Muscle layer of duodenum (tissue), 2 donors: ENCODE results near the gene MGAM2.
"Not testable (repeated sequence)": the region's sequence is repeated elsewhere in the genome, so short reads cannot be mapped to it uniquely, and the experiment has no call there.

ENCODE experiments used
- H3K27ac ChIP-seq: one replicate; pipeline ENCODE4 v1.7.0; 2013; ENCODE audit warnings: mild to moderate bottlenecking, low read length
- H3K27me3 ChIP-seq: one replicate; pipeline ENCODE4 v1.7.0; 2013; ENCODE audit warnings: low read depth, mild to moderate bottlenecking, control low read depth, low read length
- H3K36me3 ChIP-seq, 2 donors: one replicate each; pipeline ENCODE4 v1.7.0; 2013; ENCODE audit warnings: low read length in 2 of 2, control low read depth in 1 of 2, mild to moderate bottlenecking in 1 of 2; ENCODE audit not compliant: insufficient read depth in 2 of 2, control insufficient read depth in 1 of 2
- H3K4me1 ChIP-seq, 2 donors: one replicate each; pipeline ENCODE4 v1.7.0; 2013; ENCODE audit warnings: low read length in 2 of 2, mild to moderate bottlenecking in 2 of 2, control low read depth in 1 of 2, moderate library complexity in 1 of 2; ENCODE audit not compliant: insufficient read depth in 2 of 2, control insufficient read depth in 1 of 2
- H3K4me3 ChIP-seq, 2 donors: one replicate each; pipeline ENCODE4 v1.7.0; 2013; ENCODE audit warnings: low read length in 2 of 2, low read depth in 1 of 2, mild to moderate bottlenecking in 1 of 2
- H3K9me3 ChIP-seq, 2 donors: one replicate each; pipeline ENCODE4 v1.7.0; 2013; ENCODE audit warnings: low read length in 2 of 2, control low read depth in 1 of 2, mild to moderate bottlenecking in 1 of 2; ENCODE audit not compliant: control insufficient read depth in 1 of 2
- donor health status: healthy.

Gene MGAM2

GRCh38 chr7:142098004-142098403, 13.5 kb upstream of the MGAM2 start:
- H3K4me3 ChIP-seq: no peak overlapping the region
- no peaks in the 10 kb centered on the region for H3K9me3 ChIP-seq
- no peak overlapping the region for H3K27ac ChIP-seq
- no peaks in the 10 kb centered on the region for H3K4me1 ChIP-seq
- H3K36me3 ChIP-seq: no peaks in the 10 kb centered on the region
- no peaks in the 10 kb centered on the region for H3K27me3 ChIP-seq

GRCh38 chr7:142099347-142099746, 12.2 kb upstream of the MGAM2 start:
- H3K9me3 ChIP-seq, H3K36me3 ChIP-seq, H3K27me3 ChIP-seq, H3K4me1 ChIP-seq, H3K4me3 ChIP-seq, H3K27ac ChIP-seq: not testable (repeated sequence)

- H3K4me3 ChIP-seq: no peak overlapping the region
- no peaks in the 10 kb centered on the region for H3K27me3 ChIP-seq
- H3K27ac ChIP-seq: no peak overlapping the region
- no peaks in the 10 kb centered on the region for H3K36me3 ChIP-seq
- no peaks in the 10 kb centered on the region for H3K4me1 ChIP-seq
- H3K9me3 ChIP-seq: no peaks in the 10 kb centered on the region
Observed at GRCh38 chr7:142100634-142101033, 10.9 kb upstream of the MGAM2 start.

- not testable (repeated sequence) for H3K4me3 ChIP-seq, H3K27me3 ChIP-seq, H3K9me3 ChIP-seq, H3K27ac ChIP-seq, H3K36me3 ChIP-seq, H3K4me1 ChIP-seq
Observed at GRCh38 chr7:142101794-142102193, 9.7 kb upstream of the MGAM2 start.

- no peaks in the 10 kb centered on the region for H3K9me3 ChIP-seq
- no peaks in the 10 kb centered on the region for H3K36me3 ChIP-seq
- H3K27me3 ChIP-seq: no peaks in the 10 kb centered on the region
- no peaks in the 10 kb centered on the region for H3K4me1 ChIP-seq
- peak overlapping the region in 1 of 2 donors; percentile 2 for H3K4me3 ChIP-seq
- peak overlapping the region; percentile 19 for H3K27ac ChIP-seq
Observed at GRCh38 chr7:142104550-142105527, 6.7 kb upstream of the MGAM2 start.

GRCh38 chr7:142108728-142109505, 2.6 kb upstream of the MGAM2 start:
- H3K27ac ChIP-seq: no peak overlapping the region
- H3K4me3 ChIP-seq: no peak overlapping the region
- H3K4me1 ChIP-seq: no peaks in the 10 kb centered on the region
- no peaks in the 10 kb centered on the region for H3K36me3 ChIP-seq
- no peaks in the 10 kb centered on the region for H3K9me3 ChIP-seq
- no peaks in the 10 kb centered on the region for H3K27me3 ChIP-seq

- Histone ChIP-seq H3K4me1 (no peaks in the 10 kb centered on the region), H3K9me3 (no peaks in the 10 kb centered on the region), H3K36me3 (no peaks in the 10 kb centered on the region), H3K4me3 (no peak overlapping the region), H3K27ac (no peak overlapping the region), H3K27me3 (no peaks in the 10 kb centered on the region)
Observed at GRCh38 chr7:142110098-142110497, 1.4 kb upstream of the MGAM2 start.

- Histone ChIP-seq H3K27me3 (no peaks in the 10 kb centered on the region), H3K4me1 (no peaks in the 10 kb centered on the region), H3K36me3 (no peaks in the 10 kb centered on the region), H3K4me3 (no peak overlapping the region), H3K27ac (no peak overlapping the region), H3K9me3 (no peaks in the 10 kb centered on the region)
Observed at GRCh38 chr7:142110638-142111037, 880 bp upstream of the MGAM2 start.

- H3K4me3 ChIP-seq: peak overlapping the region in 1 of 2 donors; percentile 69
- H3K36me3 ChIP-seq: no peaks in the 10 kb centered on the region
- peak overlapping the region; percentile 72 for H3K27ac ChIP-seq
- no peaks in the 10 kb centered on the region for H3K27me3 ChIP-seq
- H3K9me3 ChIP-seq: no peaks in the 10 kb centered on the region
- no peaks in the 10 kb centered on the region for H3K4me1 ChIP-seq
Observed at GRCh38 chr7:142112086-142112485, 568 bp downstream of the MGAM2 start.

- Histone ChIP-seq H3K9me3 (no peaks in the 10 kb centered on the region), H3K27me3 (no peaks in the 10 kb centered on the region), H3K4me1 (no peaks in the 10 kb centered on the region), H3K27ac (no peak overlapping the region), H3K4me3 (no peak overlapping the region), H3K36me3 (no peaks in the 10 kb centered on the region)
Observed at GRCh38 chr7:142114207-142114606, 2.7 kb downstream of the MGAM2 start.

- no peaks in the 10 kb centered on the region for H3K27me3 ChIP-seq
- H3K9me3 ChIP-seq: no peaks in the 10 kb centered on the region
- H3K4me1 ChIP-seq: no peaks in the 10 kb centered on the region
- no peak overlapping the region for H3K27ac ChIP-seq
- no peak overlapping the region for H3K4me3 ChIP-seq
- no peaks in the 10 kb centered on the region for H3K36me3 ChIP-seq
Observed at GRCh38 chr7:142120524-142120923, 9.0 kb downstream of the MGAM2 start.
